NOMO-1 (cell line): ENCODE measurements around the gene RAB15.
"Not testable (repeated sequence)": the region's sequence is repeated elsewhere in the genome, so short reads cannot be mapped to it uniquely, and the experiment has no call there.

Experiments used
- DNase-seq, 2 experiments: peaks; one replicate each; lab custom pipeline; 2025; ENCODE audit not compliant: unreplicated experiment in 2 of 2; lab: John Stamatoyannopoulos, UW

Gene RAB15

GRCh38 chr14:64914237-64915028 lies 57.7 kb downstream of the RAB15 start, which contains the start of gene CHURC1:
TSS of gene CHURC1 (plus strand) at chr14:64914455. CDS start at chr14:64914496, 41 bp downstream.
- peak; percentile 92 to 94 for DNase-seq

- DNase-seq, result not testable (repeated sequence)
Observed at GRCh38 chr14:64913477-64913876, 58.7 kb downstream of the RAB15 start.

- no peak for DNase-seq
Observed at GRCh38 chr14:64912261-64912660, 59.9 kb downstream of the RAB15 start.

- DNase-seq, result no peak
Observed at GRCh38 chr14:64910847-64911495, 61.2 kb downstream of the RAB15 start.

GRCh38 chr14:64906022-64906421 lies 66.1 kb downstream of the RAB15 start:
- no peak for DNase-seq

GRCh38 chr14:64899958-64900357 lies 72.2 kb downstream of the RAB15 start:
- DNase-seq, result no peak
